ENCODE results near the gene CSF2RB.

CSF2RB gene

GRCh38 chr22:36913427-36914389 is at the start of gene CSF2RB:
Gene CSF2RB (plus strand): TSS chr22:36913628. CDS start chr22:36922208, 8,580 bp downstream.
- DNase-seq, result peak; percentile 96

- DNase-seq, result no peak
These were observed 49.4 kb upstream of the CSF2RB start for GRCh38 chr22:36863979-36864378.

GRCh38 chr22:36864454-36865215 is 48.8 kb upstream of the CSF2RB start:
- DNase-seq, result peak; percentile 62

GRCh38 chr22:36865346-36865745 is 48.1 kb upstream of the CSF2RB start:
- peak; percentile 70 for DNase-seq

- no peak for DNase-seq
These were observed 45.7 kb upstream of the CSF2RB start for GRCh38 chr22:36867695-36868094.

GRCh38 chr22:36868546-36869181 is 44.8 kb upstream of the CSF2RB start:
- no peak for DNase-seq

GRCh38 chr22:36870250-36870649 is 43.2 kb upstream of the CSF2RB start:
- no peak for DNase-seq

GRCh38 chr22:36871669-36872081 is 41.8 kb upstream of the CSF2RB start:
- no peak for DNase-seq

GRCh38 chr22:36872084-36872483 is 41.3 kb upstream of the CSF2RB start:
- no peak for DNase-seq

- no peak for DNase-seq
These were observed 40.4 kb upstream of the CSF2RB start for GRCh38 chr22:36872866-36873498.

GRCh38 chr22:36873614-36874308 is 39.7 kb upstream of the CSF2RB start:
- peak; percentile 88 for DNase-seq

- DNase-seq, result no peak
These were observed 39.1 kb upstream of the CSF2RB start for GRCh38 chr22:36874309-36874696.

- DNase-seq, result no peak
These were observed 38.7 kb upstream of the CSF2RB start for GRCh38 chr22:36874736-36875135.

GRCh38 chr22:36875741-36876140 is 37.7 kb upstream of the CSF2RB start:
- DNase-seq, result no peak

GRCh38 chr22:36879775-36880174 is 33.7 kb upstream of the CSF2RB start:
- DNase-seq, result no peak

GRCh38 chr22:36881504-36882245 is 31.8 kb upstream of the CSF2RB start:
- peak; percentile 89 for DNase-seq

- DNase-seq, result peak; percentile 86
These were observed 28.9 kb upstream of the CSF2RB start for GRCh38 chr22:36884349-36885158.

GRCh38 chr22:36885474-36885873 is 28.0 kb upstream of the CSF2RB start:
- DNase-seq, result peak; percentile 77

- DNase-seq, result no peak
These were observed 27.4 kb upstream of the CSF2RB start for GRCh38 chr22:36886016-36886415.

GRCh38 chr22:36887162-36887561 is 26.3 kb upstream of the CSF2RB start:
- no peak for DNase-seq

- no peak for DNase-seq
These were observed 21.8 kb upstream of the CSF2RB start for GRCh38 chr22:36891646-36892045.
